TTC549 (cell line): ENCODE measurements around the gene PPFIA1.
"Not testable (repeated sequence)": the region's sequence is repeated elsewhere in the genome, so short reads cannot be mapped to it uniquely, and the experiment has no call there.

Source experiments
- FAIRE-seq: peaks from 2 replicates; lab custom pipeline; 2012; peaks lifted over from hg19 to GRCh38; lab: Jason Lieb, UNC

Gene PPFIA1

GRCh38 chr11:70359451-70360205 lies 89.1 kb downstream of the PPFIA1 start:
- no peak for FAIRE-seq

DNA sequence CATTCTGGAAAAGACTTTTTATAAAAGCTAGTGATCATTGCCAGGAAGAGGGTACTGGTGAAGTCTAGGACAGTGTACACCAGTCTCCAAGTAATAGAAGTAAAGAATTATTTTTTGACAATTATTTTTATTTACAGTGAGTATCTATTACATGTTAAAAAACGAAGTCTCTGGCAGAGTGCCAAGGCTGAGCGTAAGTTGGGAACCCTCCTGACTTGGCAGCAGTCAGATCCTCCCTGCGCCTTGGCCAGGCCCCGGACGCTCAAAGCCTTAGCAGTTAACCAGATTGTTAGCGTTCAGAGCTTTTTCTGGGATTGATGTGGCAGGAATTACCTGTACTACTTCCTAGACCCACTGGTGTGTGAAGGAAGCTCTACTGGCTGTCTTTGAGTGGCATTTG lies 89.7 kb downstream of the PPFIA1 start:
- no peak for FAIRE-seq

DNA sequence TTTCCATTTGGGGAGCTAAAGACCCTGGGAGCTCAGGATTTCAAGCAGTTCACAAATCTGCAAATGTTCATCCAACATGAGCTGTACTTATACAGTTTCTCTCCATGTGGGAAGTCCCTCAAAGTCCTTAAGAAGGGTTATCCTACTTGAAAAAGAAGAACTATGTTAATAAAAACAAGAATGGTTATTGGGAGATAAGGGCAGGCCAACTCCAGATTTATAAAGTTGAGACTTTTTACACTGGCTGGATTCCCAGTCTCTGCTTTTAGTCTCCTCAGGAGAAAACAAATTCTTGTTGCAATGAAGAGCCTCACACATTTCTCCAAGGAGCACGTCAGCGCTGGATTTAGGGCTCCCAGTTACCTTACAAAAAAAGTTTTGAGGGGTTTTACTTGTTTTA lies 93.7 kb downstream of the PPFIA1 start:
- FAIRE-seq: no peak

DNA sequence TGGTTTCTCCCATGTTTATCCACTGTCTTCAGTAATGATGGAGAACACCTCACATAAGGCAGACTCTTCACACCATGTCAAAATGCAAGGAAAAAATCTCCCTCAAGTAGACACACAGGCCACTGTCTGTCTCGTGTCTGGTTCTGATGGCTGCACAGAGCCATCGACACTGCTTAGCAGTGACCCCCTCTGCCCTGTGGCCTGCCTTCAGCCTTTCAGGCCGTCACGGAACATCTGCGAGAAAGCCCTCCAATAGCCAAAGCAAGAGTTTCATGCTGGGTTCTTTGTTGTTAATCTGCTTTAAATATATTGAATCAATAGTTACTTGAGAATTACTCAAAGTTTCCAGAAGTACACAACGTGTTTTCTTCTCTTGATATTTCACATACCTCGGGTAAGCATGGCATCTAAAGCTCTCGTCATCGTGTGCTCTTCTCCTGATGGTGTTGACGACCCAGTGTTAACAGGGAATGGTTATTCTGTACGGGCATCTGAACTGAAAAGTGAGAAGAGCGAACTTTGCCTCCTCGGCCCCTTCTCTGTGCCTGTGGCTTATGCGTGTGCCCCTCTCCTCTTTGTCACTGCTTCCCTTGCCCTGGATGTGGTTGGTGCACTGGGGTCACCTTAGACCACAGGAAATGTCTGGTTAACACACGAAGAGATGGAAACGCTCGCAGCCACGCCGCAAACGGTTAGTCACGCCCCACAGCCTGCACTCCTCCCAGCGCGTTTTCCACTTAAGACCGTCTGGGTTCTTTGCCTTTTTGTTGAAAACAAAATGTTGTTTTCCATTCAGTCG lies 94.5 kb downstream of the PPFIA1 start:
- no peak for FAIRE-seq

DNA sequence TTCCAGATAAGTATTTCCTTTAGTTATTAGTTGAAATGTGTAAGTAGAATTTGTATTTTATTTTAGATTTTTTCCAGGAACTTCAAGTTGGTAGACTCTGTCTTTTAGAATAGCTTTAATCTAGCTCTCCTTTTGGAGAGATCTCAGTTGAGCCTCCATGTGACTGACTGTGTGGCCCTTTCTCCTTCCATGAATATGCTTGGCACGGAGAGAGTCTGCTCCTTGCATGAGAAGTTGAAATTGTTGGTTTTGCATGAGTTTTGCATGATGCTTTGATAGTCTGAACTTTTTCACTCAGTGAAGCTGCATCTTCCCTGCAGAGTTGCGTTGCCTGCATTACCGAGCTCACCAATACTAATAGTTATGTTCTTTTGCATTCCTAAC lies 95.0 kb downstream of the PPFIA1 start:
- FAIRE-seq: no peak

DNA sequence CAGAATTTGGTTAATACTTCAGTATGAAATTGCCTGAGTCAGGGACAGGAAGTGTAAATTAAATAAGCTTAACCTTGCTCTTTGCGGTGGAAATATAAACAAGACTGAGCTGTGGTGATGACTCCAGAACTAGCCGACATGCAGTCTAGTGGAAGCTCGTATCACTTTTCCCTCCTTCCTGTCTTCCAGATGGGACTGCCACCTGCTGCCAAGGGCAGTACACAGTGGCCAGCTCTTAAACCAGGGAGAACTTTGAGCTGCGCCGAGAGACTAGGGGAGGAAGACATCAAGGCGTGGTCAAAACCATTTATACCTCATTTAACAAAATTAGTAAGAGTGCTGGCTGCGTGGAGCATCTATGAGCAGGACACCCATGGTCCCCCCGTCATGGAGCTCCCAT lies 96.6 kb downstream of the PPFIA1 start:
- FAIRE-seq: no peak

DNA sequence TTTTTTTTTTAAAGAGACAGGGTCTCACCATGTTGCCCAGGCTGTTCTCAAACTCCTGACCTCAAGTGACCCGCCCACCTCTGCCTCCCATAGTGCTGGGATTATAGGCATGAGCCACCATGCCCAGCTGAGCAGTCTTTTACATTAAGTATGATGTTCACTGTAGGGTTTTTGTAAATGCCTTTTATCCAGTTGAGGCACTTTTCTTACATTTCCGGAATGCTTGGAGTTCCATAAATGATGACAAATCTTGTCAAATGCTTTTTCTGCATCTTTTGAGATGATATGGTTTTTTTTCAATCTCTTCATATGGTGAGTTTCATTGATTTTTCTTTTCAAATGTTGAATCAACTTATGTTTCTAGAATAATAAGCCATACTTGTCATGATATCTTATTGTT lies 98.5 kb downstream of the PPFIA1 start:
- no peak for FAIRE-seq

DNA sequence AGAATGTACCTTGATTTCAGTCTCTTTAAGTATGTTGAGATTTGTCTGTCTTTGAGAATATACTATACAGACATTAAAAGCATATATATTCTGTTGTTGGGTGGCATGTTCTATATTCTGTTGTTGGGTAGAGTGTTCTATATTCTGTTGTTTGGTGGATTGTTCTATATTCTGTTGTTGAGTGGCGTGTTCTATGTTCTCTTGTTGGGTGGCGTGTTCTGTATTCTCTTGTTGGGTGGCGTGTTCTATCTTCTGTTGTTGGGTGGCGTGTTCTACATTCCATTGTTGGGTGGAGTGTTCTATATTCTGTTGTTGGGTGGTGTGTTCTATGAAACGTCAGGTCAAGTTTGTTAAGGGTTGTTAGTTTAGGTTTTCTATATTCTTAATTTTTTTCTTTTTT lies 100.8 kb downstream of the PPFIA1 start:
- FAIRE-seq: no peak

DNA sequence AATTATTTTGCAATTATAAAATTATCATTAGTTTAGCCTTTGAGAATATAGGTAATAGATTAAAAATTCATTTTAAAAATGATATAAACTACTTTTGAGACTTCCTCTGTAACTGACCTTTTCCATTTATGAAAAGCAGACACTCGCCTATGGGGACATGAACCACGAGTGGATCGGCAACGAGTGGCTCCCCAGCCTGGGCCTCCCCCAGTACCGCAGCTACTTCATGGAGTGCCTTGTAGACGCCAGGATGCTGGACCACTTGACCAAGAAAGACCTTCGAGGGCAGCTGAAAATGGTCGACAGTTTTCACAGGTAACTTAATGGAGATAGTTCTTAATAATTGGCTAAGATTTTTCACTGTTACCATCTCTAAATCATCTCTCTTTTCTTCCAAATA lies 101.6 kb downstream of the PPFIA1 start:
- no peak for FAIRE-seq

GRCh38 chr11:70376621-70377020 lies 106.1 kb downstream of the PPFIA1 start:
- no peak for FAIRE-seq

GRCh38 chr11:70377645-70378044 lies 107.2 kb downstream of the PPFIA1 start:
- FAIRE-seq: no peak

DNA sequence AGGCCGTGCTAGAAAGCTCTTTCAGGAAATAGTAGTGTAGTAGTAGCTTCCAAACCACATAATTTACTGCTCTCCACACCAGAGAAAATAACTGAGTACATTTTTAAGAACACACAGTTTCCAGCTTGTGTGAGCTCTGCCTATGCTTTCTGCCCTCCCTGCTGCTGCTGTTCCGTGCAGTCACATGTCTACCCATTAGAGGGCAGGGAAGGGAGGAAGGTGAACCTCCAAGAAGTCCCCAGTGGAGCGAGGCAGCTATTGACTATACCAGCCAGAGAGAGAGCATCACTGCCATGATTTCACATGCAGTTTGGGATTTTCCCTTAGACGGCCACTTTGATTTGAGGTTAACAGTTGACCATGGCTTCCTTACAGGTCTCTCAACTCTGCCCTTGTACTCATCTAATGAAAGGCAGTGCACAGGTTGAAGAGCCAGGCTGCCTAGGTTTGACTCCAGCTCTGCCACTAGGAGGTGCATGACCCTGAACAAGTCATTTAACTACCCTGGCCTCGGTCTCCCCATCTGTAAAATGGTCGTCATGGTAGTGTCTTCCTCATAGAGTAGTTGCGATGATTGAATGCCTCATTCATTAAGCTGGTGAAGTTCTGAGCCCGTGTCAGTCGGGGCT lies 108.1 kb downstream of the PPFIA1 start:
- FAIRE-seq: no peak

GRCh38 chr11:70381350-70381749 lies 110.9 kb downstream of the PPFIA1 start:
- FAIRE-seq: no peak

GRCh38 chr11:70381872-70382861 lies 111.7 kb downstream of the PPFIA1 start:
- FAIRE-seq: no peak

DNA sequence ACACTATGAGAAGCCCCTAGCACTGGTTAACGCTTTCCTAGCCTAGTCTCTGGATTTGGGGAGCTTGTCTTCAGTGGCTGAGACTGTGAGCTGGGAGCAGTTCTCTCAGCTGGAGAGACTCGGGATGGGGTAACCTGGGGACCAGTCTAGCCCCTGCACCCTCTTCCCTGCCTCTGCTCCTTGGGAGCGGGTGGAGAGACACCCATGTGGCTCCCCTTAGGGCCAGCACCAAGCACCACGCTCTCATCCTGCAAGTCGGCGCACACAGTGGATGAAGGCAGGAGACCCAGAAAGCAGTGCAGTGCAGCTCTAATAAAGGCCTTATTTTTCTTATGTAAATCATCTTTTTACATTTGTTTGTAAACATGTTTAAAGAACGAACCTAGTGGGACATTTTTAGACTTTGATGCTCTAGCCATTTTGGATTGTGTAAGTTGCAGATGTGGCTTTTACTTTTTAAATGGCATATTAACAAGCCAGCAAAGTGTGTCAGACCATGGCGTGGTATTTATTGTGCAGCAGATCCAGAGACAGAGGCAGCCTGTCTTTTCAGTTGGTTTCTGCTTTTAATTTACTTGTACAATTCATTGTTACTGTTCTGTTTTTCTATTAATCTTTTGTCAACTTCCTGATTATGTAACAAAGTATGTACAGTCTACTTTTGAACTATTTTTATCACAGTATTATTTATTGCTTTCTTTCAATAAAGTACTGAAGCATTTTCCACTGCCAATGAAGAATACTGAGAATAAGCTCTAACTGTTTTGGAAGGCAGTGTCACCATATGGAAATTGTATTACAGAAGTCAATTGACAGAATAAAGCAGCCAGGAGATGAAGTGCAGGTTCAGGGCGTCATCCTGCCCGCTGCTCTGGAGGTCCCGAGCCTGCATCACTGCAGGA lies 113.4 kb downstream of the PPFIA1 start:
- no peak for FAIRE-seq

GRCh38 chr11:70384566-70385152 lies 114.2 kb downstream of the PPFIA1 start:
- no peak for FAIRE-seq

- FAIRE-seq: no peak
Observed at GRCh38 chr11:70387564-70387963, 117.1 kb downstream of the PPFIA1 start.

DNA sequence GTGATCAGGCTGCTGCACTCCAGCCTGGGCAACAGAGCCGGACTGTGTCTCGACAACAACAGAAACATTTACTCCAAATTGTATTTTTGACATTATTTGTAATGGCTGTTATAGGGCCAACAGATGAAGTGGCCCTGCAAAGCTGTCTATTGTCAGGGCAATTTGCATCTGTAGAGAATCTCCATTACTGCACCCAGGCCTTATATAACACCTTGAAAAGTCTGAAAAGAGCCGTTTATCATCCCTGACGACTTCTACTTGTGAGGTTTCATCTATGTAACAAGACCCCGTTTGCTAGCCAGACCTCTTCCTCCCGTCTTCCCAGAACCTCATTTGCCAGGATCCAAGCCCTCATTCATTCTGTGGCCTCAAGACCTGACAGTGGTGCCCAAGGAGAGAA lies 118.7 kb downstream of the PPFIA1 start:
- FAIRE-seq: no peak

GRCh38 chr11:70390882-70391281 lies 120.4 kb downstream of the PPFIA1 start:
- not testable (repeated sequence) for FAIRE-seq

DNA sequence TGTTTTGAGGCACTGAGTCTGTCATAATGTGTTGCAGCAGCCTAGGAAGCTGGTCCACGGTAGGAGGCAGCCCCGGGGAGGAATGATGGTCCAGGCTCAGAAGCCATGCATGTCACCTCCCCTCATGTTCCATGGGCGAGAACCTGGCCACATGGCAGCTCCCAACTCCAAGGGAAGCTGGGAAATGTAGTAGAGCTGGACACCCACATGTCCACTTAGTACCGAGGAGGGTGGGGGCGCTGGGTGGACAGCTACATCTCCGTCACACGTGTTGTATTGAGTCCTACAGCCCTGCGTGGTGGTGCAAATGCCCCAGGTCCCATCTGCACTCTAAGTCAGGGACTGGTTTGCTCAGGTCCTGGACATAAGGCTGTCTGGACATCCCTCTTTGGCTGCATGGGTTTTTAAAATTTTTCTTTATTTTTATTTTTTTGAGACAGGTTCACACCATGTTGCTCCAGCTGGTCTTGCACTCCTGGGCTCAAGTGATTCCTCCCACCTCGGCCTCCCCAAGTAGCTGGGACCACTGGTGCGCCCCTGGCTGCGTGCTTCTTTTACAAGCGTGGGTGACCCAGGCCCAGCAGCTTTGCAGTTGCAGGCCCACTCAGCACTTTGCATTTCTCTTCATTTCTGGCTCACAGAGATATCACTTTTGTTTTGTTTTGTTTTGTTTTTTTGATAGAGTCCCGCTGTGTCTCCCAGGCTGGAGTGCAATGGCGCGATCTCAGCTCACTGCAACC lies 123.9 kb downstream of the PPFIA1 start:
- FAIRE-seq: no peak
